Right atrium auricular region (tissue), 2 donors: Measurements from ENCODE around the gene GZMM. TPM values are rescaled to one million over a fixed set of nuclear protein-coding genes. Genes with fewer than 3 reads are reported as not detected.

Source experiments
- DNase-seq: peaks from one replicate; pipeline ENCODE4 v3.0.0-alpha.2; 2019; ENCODE audit warnings: low spot score
- H3K27ac ChIP-seq, 2 donors: fragments of 200-600 bp; sonication (generic); 1 replicate in 1 of 2; 2 replicates in 1 of 2; pipeline ENCODE4 v1.5.1; 2016 to 2019
- H3K27me3 ChIP-seq, 2 donors: fragments of 200-600 bp; sonication (generic); one replicate each; pipeline versions ENCODE4 v1.5.1 to v1.6.0; 2017 to 2019
- H3K36me3 ChIP-seq: fragments of 200-600 bp; sonication (generic); one replicate; pipeline ENCODE4 v1.5.1; 2016
- H3K4me1 ChIP-seq, 2 donors: fragments of 200-600 bp; sonication (generic); one replicate each; pipeline versions ENCODE4 v1.5.1 to v1.6.0; 2017 to 2019
- H3K4me3 ChIP-seq, 2 donors: fragments of 200-600 bp; sonication (generic); 1 replicate in 1 of 2; 2 replicates in 1 of 2; pipeline ENCODE4 v1.5.1; 2017 to 2019; ENCODE audit warnings: mild to moderate bottlenecking in 1 of 2, moderate library complexity in 1 of 2
- H3K9me3 ChIP-seq, 2 donors: fragments of 200-600 bp; sonication (generic); one replicate each; pipeline ENCODE4 v1.5.1; 2019
- total RNA-seq, 2 donors: library from RNA; depleted of rRNA; stranded (reverse); fragments of >200 nt; gene quantifications; one replicate each; pipeline ENCODE4 v1.1.0, GENCODE V29; 2016
- TF ChIP-seq, protein P1 (sequence below), 2 donors: fragments of 200-600 bp; sonication (generic); IDR thresholded peaks; one replicate each; pipeline ENCODE4 v1.5.1; 2019; ENCODE audit warnings: antibody characterized with exemption in 2 of 2

GZMM gene
- total RNA-seq, 2 donors from 2014 or later = 0.79 TPM; not detected in 1

GRCh38 chr19:594265-594870, 50.5 kb downstream of the GZMM start:
- Histone ChIP-seq H3K9me3 (no peaks in the 10 kb centered on the region), H3K36me3 (no peaks in the 10 kb centered on the region), H3K27ac (no peak overlapping the region), H3K4me3 (no peak overlapping the region), H3K27me3 (peaks cover 0 to 15% of the 10 kb centered on the region in 2 donors), H3K4me1 (peaks cover 0 to 8% of the 10 kb centered on the region in 2 donors)
- no peak for DNase-seq
- TF ChIP-seq, protein P1, sequence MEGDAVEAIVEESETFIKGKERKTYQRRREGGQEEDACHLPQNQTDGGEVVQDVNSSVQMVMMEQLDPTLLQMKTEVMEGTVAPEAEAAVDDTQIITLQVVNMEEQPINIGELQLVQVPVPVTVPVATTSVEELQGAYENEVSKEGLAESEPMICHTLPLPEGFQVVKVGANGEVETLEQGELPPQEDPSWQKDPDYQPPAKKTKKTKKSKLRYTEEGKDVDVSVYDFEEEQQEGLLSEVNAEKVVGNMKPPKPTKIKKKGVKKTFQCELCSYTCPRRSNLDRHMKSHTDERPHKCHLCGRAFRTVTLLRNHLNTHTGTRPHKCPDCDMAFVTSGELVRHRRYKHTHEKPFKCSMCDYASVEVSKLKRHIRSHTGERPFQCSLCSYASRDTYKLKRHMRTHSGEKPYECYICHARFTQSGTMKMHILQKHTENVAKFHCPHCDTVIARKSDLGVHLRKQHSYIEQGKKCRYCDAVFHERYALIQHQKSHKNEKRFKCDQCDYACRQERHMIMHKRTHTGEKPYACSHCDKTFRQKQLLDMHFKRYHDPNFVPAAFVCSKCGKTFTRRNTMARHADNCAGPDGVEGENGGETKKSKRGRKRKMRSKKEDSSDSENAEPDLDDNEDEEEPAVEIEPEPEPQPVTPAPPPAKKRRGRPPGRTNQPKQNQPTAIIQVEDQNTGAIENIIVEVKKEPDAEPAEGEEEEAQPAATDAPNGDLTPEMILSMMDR (IDR thresholded peaks at IDR 0.05) = no peak

DNA sequence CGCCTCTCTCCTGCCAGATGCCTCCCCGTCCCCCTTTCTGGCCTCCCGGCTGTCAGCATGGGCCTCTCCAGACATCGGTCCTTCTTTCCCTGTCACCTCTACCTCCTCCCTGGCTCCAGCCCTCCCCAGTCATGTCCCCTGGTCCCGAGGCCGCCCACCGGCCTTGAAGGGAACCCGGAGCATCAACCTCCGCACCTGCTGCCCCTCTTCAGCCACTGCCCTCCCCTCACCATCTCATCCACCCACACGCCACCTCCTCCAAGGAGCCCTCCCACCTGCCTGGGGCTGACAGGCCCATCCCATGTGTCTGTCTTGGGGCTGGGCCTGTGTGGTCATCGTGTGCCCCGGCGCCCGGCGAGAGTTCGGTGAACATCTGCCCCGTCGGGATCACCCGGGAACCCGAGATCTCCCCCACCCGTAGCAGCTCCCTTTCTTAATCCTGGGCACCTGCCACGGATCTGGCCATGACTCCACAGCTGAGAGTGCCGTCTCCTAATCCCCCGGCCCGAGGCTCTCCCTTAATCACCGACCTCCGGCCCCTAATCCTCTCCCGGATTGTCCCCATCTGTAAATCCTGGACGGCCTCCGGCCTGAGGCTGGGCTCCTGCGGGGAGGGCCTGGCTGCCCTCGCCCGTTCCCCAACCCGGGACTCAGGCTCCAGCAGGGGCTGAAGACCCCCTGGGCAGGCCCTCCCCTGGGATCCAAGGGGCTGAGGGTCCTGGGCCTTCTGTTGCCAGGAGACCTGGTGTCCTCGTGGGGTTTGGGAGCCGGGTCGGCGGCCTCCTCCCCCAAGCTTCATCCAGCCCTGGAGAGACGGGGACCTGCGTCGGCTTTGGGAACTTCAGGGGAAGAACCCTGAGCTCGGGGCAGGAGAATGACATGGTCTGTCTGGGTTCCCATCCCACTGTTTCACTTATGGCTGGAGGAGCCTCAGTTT, 51.7 kb downstream of the GZMM start:
- Histone ChIP-seq H3K4me1 (peaks cover 0 to 5% of the 10 kb centered on the region in 2 donors), H3K36me3 (no peaks in the 10 kb centered on the region), H3K27me3 (peaks cover 0 to 13% of the 10 kb centered on the region in 2 donors), H3K27ac (no peak overlapping the region), H3K9me3 (no peaks in the 10 kb centered on the region), H3K4me3 (no peak overlapping the region)
- DNase-seq = no peak
- TF ChIP-seq, protein P1 (IDR thresholded peaks at IDR 0.05) = no peak

- peaks cover 0 to 6% of the 10 kb centered on the region in 2 donors for H3K27me3 ChIP-seq
- DNase-seq = no peak
- TF ChIP-seq, protein P1 (IDR thresholded peaks at IDR 0.05) = no peak
- H3K4me1 ChIP-seq = no peaks in the 10 kb centered on the region
- no peak overlapping the region for H3K27ac ChIP-seq
- no peak overlapping the region for H3K4me3 ChIP-seq
- H3K36me3 ChIP-seq = no peaks in the 10 kb centered on the region
- H3K9me3 ChIP-seq = no peaks in the 10 kb centered on the region
Measured at GRCh38 chr19:596263-596655, 52.4 kb downstream of the GZMM start.

GRCh38 chr19:597406-598315, 53.8 kb downstream of the GZMM start:
- H3K27ac ChIP-seq = no peak overlapping the region
- H3K36me3 ChIP-seq = no peaks in the 10 kb centered on the region
- H3K9me3 ChIP-seq = no peaks in the 10 kb centered on the region
- no peak for DNase-seq
- H3K4me3 ChIP-seq = no peak overlapping the region
- TF ChIP-seq, protein P1 (IDR thresholded peaks at IDR 0.05) = no peak
- H3K4me1 ChIP-seq = no peaks in the 10 kb centered on the region
- H3K27me3 ChIP-seq = no peaks in the 10 kb centered on the region

Other genes starting within 250 kb of the GZMM start
- 10 to 100 TPM; 15.2 to 22.4 TPM for gene MIER2, start 199.3 kb upstream of the GZMM start, total RNA-seq
- gene C2CD4C, start 134.9 kb upstream of the GZMM start, total RNA-seq = under 1 TPM; 0.26 to 0.55 TPM
- 10 to 100 TPM in 1 of 2 donors, 1 to 10 TPM in 1; 9.6 to 26.8 TPM for gene SHC2, start 83.0 kb upstream of the GZMM start, total RNA-seq
- not detected for gene MADCAM1, start 47.6 kb upstream of the GZMM start, total RNA-seq
- gene TPGS1, start 36.6 kb upstream of the GZMM start, total RNA-seq = 10 to 100 TPM; 30.3 to 33.2 TPM
- gene CDC34, start 12.3 kb upstream of the GZMM start, total RNA-seq = 10 to 100 TPM; 55.8 to 75.0 TPM
- gene BSG, start 28.5 kb downstream of the GZMM start, total RNA-seq = 1,000 to 10,000 TPM; 1,033 to 1,569 TPM
- 10 to 100 TPM in 1 of 2 donors, 1 to 10 TPM in 1; 1.4 to 11.1 TPM for gene HCN2, start 45.8 kb downstream of the GZMM start, total RNA-seq
- 10 to 100 TPM; 24.5 to 30.4 TPM for gene POLRMT, start 89.5 kb downstream of the GZMM start, total RNA-seq
- under 1 TPM; 0.35 to 0.37 TPM for gene FGF22, start 95.8 kb downstream of the GZMM start, total RNA-seq
- gene RNF126, start 119.2 kb downstream of the GZMM start, total RNA-seq = 10 to 100 TPM; 53.3 to 68.5 TPM
- 100 to 1,000 TPM in 1 of 2 donors, 10 to 100 TPM in 1; 64.4 to 437 TPM for gene FSTL3, start 132.3 kb downstream of the GZMM start, total RNA-seq
- not detected for gene PRSS57, start 151.4 kb downstream of the GZMM start, total RNA-seq
- 10 to 100 TPM; 28.7 to 64.9 TPM for gene PALM, start 164.9 kb downstream of the GZMM start, total RNA-seq
- 1 to 10 TPM in 1 of 2 donors, under 1 TPM in 1; 0.96 to 1.5 TPM for gene MISP, start 207.1 kb downstream of the GZMM start, total RNA-seq